Measurements from ENCODE around the gene NTNG1.

NTNG1 gene

DNA sequence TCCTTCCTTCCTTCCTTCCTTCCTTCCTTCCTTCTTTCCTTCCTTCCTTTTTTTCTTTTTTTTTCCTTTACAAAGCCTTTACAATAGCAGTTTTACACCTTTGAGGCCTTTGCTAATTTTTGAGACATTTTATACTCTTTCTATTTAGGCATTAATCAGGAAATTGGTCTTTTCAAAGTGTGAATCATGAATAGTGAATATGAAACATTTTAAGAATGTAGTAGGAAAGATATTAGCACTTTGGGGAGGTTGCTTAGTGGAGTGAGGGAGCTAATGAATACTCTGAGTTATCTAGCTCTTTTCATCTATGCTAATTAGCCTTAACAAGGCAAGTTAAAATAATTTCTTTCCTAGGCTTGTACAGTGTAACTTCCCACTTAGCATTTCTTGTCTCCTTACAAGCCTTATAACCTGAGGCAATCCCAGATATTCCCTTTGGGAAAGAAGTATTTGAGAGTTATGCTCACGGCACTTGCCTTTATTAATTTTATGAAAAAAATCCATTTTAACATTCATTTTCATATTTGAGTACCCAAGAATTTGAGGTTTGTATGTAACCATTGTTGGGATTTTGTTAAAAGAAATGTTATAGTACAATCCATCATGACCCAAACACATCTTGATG, 122.6 kb downstream of the NTNG1 start:
- no peak for DNase-seq (ENCODE audit: low read depth)
- TF ChIP-seq, protein P1, sequence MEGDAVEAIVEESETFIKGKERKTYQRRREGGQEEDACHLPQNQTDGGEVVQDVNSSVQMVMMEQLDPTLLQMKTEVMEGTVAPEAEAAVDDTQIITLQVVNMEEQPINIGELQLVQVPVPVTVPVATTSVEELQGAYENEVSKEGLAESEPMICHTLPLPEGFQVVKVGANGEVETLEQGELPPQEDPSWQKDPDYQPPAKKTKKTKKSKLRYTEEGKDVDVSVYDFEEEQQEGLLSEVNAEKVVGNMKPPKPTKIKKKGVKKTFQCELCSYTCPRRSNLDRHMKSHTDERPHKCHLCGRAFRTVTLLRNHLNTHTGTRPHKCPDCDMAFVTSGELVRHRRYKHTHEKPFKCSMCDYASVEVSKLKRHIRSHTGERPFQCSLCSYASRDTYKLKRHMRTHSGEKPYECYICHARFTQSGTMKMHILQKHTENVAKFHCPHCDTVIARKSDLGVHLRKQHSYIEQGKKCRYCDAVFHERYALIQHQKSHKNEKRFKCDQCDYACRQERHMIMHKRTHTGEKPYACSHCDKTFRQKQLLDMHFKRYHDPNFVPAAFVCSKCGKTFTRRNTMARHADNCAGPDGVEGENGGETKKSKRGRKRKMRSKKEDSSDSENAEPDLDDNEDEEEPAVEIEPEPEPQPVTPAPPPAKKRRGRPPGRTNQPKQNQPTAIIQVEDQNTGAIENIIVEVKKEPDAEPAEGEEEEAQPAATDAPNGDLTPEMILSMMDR (conservative IDR thresholded peaks at IDR 0.05; ENCODE audit: low read depth, low read length): no peak
- no peak overlapping the region for H3K4me3 ChIP-seq (ENCODE audit: low read length)

DNA sequence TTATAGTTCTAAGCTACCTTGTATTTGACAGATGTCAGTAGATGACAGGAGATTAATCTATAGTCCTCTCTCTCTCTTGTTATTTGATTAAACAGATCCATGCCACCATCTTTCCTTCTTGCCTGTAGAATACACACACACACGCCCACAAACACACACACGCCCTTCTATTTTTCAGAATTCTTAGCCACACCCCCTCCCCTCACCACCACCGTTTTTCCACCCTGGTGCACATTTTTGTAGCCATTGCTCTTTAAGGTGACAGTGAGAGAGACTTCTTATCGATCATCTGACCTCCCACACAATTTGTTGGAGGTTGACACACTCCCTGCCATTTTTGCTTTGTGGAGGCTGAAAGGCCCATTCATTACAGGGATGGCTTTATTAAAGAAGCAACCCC, 123.2 kb downstream of the NTNG1 start:
- DNase-seq (ENCODE audit: low read depth): no peak
- no peak overlapping the region for H3K4me3 ChIP-seq (ENCODE audit: low read length)
- TF ChIP-seq, protein P1 (conservative IDR thresholded peaks at IDR 0.05; ENCODE audit: low read depth, low read length): no peak

- TF ChIP-seq, protein P1 (conservative IDR thresholded peaks at IDR 0.05; ENCODE audit: low read depth, low read length): no peak
Observed at GRCh38 chr1:107264561-107264960, 123.7 kb downstream of the NTNG1 start.

DNA sequence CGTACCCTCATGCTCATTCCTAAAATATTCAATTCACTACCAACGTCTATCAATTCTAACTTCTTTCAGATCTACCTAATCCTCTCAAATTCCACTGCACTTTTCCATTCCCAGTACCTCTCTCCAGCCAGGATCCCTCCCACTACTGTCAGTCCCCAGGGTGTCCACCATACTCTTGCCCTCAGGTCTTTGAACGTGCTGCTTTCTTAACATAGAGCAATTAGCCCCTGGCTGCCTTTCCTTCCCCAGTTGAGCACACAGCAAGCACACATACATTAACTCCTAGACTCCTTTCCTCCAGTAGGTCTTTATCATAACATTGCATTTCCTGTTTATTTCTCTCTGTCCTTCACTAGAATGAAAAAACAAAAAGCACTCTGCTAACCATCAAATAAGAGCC, 126.7 kb downstream of the NTNG1 start:
- DNase-seq (ENCODE audit: low read depth): no peak
- TF ChIP-seq, protein P1 (conservative IDR thresholded peaks at IDR 0.05; ENCODE audit: low read depth, low read length): no peak
- no peak overlapping the region for H3K4me3 ChIP-seq (ENCODE audit: low read length)

More at GRCh38 chr1:107264561-107264960, 123.7 kb downstream of the NTNG1 start:
- DNase-seq (ENCODE audit: low read depth): no peak
- no peak overlapping the region for H3K4me3 ChIP-seq (ENCODE audit: low read length)

GRCh38 chr1:107272321-107272720, 131.5 kb downstream of the NTNG1 start:
- no peak for DNase-seq (ENCODE audit: low read depth)
- H3K4me3 ChIP-seq (ENCODE audit: low read length): no peak overlapping the region

GRCh38 chr1:107273515-107273914, 132.7 kb downstream of the NTNG1 start:
- TF ChIP-seq, protein P1 (conservative IDR thresholded peaks at IDR 0.05; ENCODE audit: low read depth, low read length): no peak
- no peak overlapping the region for H3K4me3 ChIP-seq (ENCODE audit: low read length)
- DNase-seq (ENCODE audit: low read depth): no peak

More at GRCh38 chr1:107272321-107272720, 131.5 kb downstream of the NTNG1 start:
- TF ChIP-seq, protein P1 (conservative IDR thresholded peaks at IDR 0.05; ENCODE audit: low read depth, low read length): no peak

- TF ChIP-seq, protein P1 (conservative IDR thresholded peaks at IDR 0.05; ENCODE audit: low read depth, low read length): no peak
Observed at GRCh38 chr1:107274227-107274626, 133.4 kb downstream of the NTNG1 start.

More at GRCh38 chr1:107274227-107274626, 133.4 kb downstream of the NTNG1 start:
- DNase-seq (ENCODE audit: low read depth): no peak
- H3K4me3 ChIP-seq (ENCODE audit: low read length): no peak overlapping the region

Measured in retinal pigment epithelial cell (primary cell).